Upper lobe of left lung (tissue), 4 donors: Measurements from ENCODE around the gene RCC2.

Experiments used
- CTCF ChIP-seq, 6 experiments: fragments of 450-650 bp in 4 of 6; fragments of 200-600 bp in 2 of 6; sonication (generic) in 2 of 6; IDR thresholded peaks; one replicate each; pipeline ENCODE4 v1.5.1; 2016 to 2019; ENCODE audit warnings: antibody characterized with exemption in 6 of 6
- EP300 ChIP-seq, 4 donors: sonication (generic); formaldehyde crosslinking; IDR thresholded peaks; one replicate each; pipeline ENCODE4 v1.5.1; 2017; ENCODE audit warnings: antibody characterized with exemption in 4 of 4, control low read depth in 2 of 4
- POLR2A ChIP-seq, 4 donors: fragments of 450-650 bp; IDR thresholded peaks; one replicate each; pipeline ENCODE4 v1.5.1; 2016 to 2017; ENCODE audit warnings: antibody characterized with exemption in 4 of 4, mild to moderate bottlenecking in 2 of 4
- POLR2AphosphoS5 ChIP-seq, 2 donors: sonication (generic); formaldehyde crosslinking; IDR thresholded peaks; one replicate each; pipeline ENCODE4 v1.5.1; 2017; ENCODE audit warnings: antibody characterized with exemption in 2 of 2

GRCh38 chr1:17460219-17460618 lies 20.7 kb upstream of the RCC2 start:
- TF ChIP-seq CTCF (IDR thresholded peaks at IDR 0.05) = no peak
- no peak for TF ChIP-seq POLR2A (IDR thresholded peaks at IDR 0.05)
- no peak for TF ChIP-seq POLR2AphosphoS5 (IDR thresholded peaks at IDR 0.05)
- TF ChIP-seq EP300 (IDR thresholded peaks at IDR 0.05) = no peak
